Liver (tissue), 3 donors: ENCODE data around the gene CYP4F22.

ENCODE experiments used
- GABPA ChIP-seq, 2 donors: IDR thresholded peaks in 1 of 2; conservative IDR thresholded peaks in 1 of 2; 2 replicates each; pipeline ENCODE4 v1.6.1; 2016; ENCODE audit warnings: antibody characterized with exemption in 2 of 2, mild to moderate bottlenecking in 1 of 2, moderate library complexity in 1 of 2
- HNF4A ChIP-seq, 2 donors: conservative IDR thresholded peaks; 2 replicates each; pipeline ENCODE4 v1.6.1; 2016; ENCODE audit warnings: antibody characterized with exemption in 2 of 2, mild to moderate bottlenecking in 2 of 2
- JUND ChIP-seq, 2 donors: IDR thresholded peaks; 2 replicates each; pipeline ENCODE4 v1.6.1; 2016; ENCODE audit warnings: antibody characterized with exemption in 2 of 2
- MAX ChIP-seq: IDR thresholded peaks from 2 replicates; pipeline ENCODE4 v1.6.1; 2016; ENCODE audit warnings: antibody characterized with exemption
- RAD21 ChIP-seq, 2 donors: IDR thresholded peaks; 2 replicates each; pipeline ENCODE4 v1.6.1; 2016; ENCODE audit warnings: antibody characterized with exemption in 2 of 2, mild to moderate bottlenecking in 2 of 2
- REST ChIP-seq: IDR thresholded peaks from 2 replicates; pipeline ENCODE4 v1.6.1; 2016; ENCODE audit warnings: antibody characterized with exemption, mild to moderate bottlenecking
- RXRA ChIP-seq, 2 donors: IDR thresholded peaks; 2 replicates each; pipeline ENCODE4 v1.6.1; 2017 to 2018; ENCODE audit warnings: antibody characterized with exemption in 2 of 2, mild to moderate bottlenecking in 1 of 2
- SP1 ChIP-seq: IDR thresholded peaks from 2 replicates; pipeline ENCODE4 v1.6.1; 2018; ENCODE audit warnings: antibody characterized with exemption, mild to moderate bottlenecking
- TAF1 ChIP-seq: conservative IDR thresholded peaks from 2 replicates; pipeline ENCODE4 v1.6.1; 2016; ENCODE audit warnings: antibody characterized with exemption, mild to moderate bottlenecking
- YY1 ChIP-seq: IDR thresholded peaks from 2 replicates; pipeline ENCODE4 v1.6.1; 2016; ENCODE audit warnings: antibody characterized with exemption, mild to moderate bottlenecking
- TF ChIP-seq, protein P1 (sequence below): fragments of 150-350 bp; IDR thresholded peaks from 2 replicates; pipeline ENCODE4 v1.5.1; 2017; ENCODE audit warnings: improper control_type of control experiment, low read depth, low read length; ENCODE audit not compliant: missing input control
- donor health status: healthy.
- donor health status: healthy.

GRCh38 chr19:15517778-15518177 is 9.5 kb downstream of the CYP4F22 start:
- TF ChIP-seq MAX (no peak), YY1 (no peak), GABPA (IDR thresholded peaks at IDR 0.05 in 1 of 2, conservative IDR thresholded peaks at IDR 0.05 in 1 of 2) (no peak), RAD21 (IDR thresholded peaks at IDR 0.05) (no peak), RXRA (IDR thresholded peaks at IDR 0.05) (no peak), REST (no peak), SP1 (no peak), TAF1 (no peak), HNF4A (conservative IDR thresholded peaks at IDR 0.05) (no peak), JUND (IDR thresholded peaks at IDR 0.05) (no peak)
- TF ChIP-seq, protein P1, sequence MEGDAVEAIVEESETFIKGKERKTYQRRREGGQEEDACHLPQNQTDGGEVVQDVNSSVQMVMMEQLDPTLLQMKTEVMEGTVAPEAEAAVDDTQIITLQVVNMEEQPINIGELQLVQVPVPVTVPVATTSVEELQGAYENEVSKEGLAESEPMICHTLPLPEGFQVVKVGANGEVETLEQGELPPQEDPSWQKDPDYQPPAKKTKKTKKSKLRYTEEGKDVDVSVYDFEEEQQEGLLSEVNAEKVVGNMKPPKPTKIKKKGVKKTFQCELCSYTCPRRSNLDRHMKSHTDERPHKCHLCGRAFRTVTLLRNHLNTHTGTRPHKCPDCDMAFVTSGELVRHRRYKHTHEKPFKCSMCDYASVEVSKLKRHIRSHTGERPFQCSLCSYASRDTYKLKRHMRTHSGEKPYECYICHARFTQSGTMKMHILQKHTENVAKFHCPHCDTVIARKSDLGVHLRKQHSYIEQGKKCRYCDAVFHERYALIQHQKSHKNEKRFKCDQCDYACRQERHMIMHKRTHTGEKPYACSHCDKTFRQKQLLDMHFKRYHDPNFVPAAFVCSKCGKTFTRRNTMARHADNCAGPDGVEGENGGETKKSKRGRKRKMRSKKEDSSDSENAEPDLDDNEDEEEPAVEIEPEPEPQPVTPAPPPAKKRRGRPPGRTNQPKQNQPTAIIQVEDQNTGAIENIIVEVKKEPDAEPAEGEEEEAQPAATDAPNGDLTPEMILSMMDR = no peak
